GM21717 (cell line): ENCODE results near the gene DDX39B.
"Not testable (repeated sequence)": the region's sequence is repeated elsewhere in the genome, so short reads cannot be mapped to it uniquely, and the experiment has no call there.

Source experiments
- ATAC-seq: cut with Tn5 transposase; IDR thresholded peaks from one replicate; pipeline ENCODE4 v1.9.1; 2021; ENCODE audit warnings: mild to moderate bottlenecking, moderate library complexity; ENCODE audit not compliant: unreplicated experiment

The DDX39B gene

GRCh38 chr6:31529329-31530150 lies 12.3 kb downstream of the DDX39B start:
- no peak for ATAC-seq

GRCh38 chr6:31528821-31529328 lies 12.9 kb downstream of the DDX39B start, which contains the start of gene MCCD1:
Gene MCCD1 (plus strand): TSS chr6:31528962. CDS start chr6:31529015, 53 bp downstream.
- no peak for ATAC-seq

DNA sequence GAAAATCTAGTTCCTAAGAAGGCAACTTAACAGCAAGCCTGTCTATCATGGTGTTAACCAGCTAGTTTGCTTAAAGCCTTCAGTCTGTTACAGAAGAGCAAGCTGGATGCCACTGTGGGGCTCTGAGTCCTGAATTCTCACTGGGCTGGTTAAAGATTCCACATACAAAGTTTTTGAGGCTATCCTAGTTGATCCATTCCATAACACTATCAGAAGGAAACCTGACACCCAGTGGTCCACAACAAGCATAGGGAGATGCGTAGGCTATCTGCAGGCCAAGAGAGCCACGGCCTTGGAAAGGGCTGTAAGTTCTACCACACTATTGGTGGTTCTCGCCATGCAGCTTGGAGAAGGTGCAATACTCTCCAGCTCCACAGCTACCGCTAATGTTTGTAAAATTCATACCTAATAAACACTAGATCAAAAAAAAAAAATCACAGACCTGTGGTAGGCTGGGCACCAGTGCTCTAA lies 13.5 kb downstream of the DDX39B start:
- ATAC-seq, result no peak

DNA sequence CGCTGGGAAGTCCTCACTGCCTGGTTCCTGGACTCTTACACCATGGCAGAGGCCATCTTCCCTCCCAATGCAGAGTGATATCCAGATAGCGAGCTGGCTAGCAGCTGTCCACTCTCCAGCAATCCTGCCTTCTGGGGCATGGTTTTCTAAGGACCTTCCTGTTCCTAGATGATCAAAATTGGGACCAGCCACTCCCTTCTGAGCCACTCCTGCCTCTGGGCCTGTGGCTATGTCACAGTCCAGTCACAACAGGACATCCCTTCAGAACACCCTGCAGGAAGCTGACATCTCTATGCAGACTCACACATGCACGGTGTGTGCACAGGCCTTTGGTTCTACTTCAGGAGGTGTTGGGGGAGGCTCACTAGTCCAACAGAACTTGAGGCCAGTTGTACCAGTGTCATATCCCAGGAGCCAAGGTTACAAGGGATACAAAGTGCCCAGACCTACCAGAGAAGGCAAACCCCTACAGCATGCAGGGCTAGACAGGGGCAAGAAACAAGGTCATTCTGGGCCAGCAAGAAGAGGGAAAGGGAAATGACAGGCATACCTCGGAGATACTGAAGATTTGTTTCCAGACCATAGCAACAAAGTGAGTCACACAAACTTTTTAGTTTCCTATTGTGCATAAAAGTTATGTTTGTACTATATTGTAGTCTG lies 15.7 kb downstream of the DDX39B start:
- ATAC-seq, result no peak

DNA sequence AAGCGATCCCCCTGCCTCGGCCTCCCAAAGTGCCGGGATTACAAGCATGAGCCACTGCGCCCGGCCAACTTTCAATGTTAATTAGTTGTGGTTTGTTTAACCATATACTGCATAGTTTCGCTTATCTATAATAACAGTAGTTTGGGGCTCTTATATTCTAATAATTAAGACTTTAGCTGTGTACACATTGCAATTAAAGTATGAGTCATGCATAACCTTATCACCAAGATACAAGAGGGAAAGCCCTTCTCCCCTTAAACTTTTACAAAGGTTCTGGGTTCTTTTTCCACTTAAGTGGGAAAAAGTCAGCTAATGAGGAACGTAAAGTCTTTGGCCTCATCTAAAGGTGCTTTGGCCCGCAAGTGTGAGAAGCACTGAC lies 16.3 kb downstream of the DDX39B start:
- no peak for ATAC-seq

DNA sequence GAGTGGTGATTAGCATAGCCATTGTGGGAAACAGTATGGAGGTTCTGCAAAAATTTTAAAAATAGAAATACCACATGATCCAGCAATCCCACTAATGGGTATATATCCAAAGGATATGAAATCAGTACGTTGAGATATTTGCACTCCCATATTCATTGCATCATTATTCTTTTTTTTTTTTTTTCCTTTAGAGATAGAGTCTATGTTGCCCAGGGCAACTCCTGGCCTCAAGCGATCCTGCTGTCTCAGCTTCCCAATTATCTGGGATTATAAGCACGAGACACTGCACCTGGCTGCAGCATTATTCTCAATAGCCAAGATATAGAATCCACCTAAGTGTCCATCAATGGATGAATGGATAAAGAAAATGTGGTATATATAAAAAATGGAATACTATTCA lies 20.0 kb downstream of the DDX39B start:
- ATAC-seq, result no peak

DNA sequence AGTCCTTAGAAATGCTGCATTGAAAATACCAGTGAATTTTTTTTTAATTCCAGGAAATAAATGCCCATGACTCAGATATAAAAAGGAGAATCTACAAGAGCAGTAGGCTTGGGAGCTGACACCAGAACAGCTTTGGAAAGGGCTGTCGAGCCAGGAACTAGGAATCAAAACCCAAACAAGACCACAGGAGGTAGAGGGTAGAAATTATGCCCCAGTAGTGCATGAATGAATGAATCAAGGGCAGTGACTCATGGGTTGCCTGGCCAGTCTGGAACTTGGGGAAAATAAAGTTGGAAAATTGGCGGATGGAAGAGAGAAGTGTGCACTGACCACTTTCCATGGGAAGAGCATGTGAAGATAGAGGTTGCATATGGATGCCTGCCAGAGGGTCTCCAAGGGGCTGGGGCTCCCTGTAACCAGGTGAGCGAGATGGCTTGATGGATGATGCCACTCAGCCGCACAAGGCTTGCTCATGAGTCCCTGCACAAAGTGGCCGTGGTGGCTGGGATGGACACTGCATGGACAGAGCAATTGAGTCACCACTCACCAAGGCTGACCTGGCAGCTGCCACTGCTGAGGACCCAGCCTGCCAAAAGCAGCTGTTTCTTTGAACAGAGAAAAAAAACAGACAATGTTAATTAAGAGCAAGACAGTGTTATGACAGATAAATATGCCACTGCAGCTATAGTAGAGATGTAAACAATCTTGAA lies 28.2 kb downstream of the DDX39B start:
- no peak for ATAC-seq

GRCh38 chr6:31510007-31510406 lies 31.8 kb downstream of the DDX39B start:
- ATAC-seq, result no peak

DNA sequence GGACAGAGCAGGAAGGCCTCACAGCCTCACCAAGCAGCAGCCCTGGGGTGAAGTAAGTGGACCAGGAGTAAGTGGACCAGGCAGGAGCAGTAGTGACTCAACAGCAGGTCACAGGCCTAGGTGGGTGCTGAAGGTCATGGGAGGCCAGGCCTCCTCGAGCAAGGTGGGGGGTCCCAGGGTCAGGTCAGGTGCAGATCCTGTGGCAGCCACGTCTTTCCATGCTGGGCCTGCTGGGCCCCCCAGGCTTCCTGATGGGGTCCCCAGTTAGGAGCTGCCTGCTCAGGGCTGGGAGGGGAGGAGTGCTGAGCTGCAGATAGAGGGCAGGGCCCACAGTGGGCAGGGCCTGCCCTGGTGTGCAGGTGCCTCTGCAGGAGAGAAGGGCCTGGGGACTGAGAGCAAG lies 32.8 kb downstream of the DDX39B start:
- not testable (repeated sequence) for ATAC-seq

DNA sequence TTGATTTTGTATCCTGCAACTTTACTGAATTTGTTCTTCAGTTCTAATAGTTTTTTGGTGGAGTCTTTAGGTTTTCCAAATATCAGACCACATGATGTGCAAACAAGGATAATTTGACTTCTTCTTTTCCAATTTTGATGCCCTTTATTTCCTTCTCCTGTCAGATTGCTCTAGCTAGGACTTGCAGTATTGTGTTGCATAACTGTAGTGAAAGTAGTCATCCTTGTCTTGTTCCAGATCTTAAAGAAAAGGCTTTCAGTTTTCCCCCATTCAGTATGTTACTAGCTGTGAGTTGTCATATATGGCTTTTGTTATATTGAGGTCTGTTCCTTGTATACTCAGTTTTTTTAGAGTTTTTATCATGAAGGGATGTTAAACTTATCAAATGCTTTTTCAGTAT lies 39.2 kb downstream of the DDX39B start:
- ATAC-seq, result no peak

- ATAC-seq, result not testable (repeated sequence)
Measured at GRCh38 chr6:31499648-31500047, 42.2 kb downstream of the DDX39B start.

DNA sequence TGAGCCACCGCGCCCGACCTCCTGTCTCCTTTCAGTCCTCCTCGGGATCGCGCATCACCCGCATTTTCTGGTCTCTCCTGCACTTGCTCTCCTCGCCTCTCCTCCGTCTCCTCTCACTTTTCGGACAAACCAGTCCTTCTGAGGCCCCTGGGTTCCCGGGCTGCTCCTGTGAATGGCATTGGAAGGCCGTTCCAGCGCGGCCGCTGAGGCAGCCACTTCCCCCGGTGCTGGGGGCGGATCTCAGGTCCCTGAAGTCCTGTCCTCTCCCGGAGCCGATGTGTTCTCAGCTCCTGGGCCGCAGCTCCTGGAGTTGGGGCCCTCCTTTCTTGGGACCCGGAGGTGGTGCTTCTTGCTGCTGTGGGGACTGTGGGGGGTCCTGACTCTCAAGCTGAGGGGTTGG lies 43.1 kb downstream of the DDX39B start:
- ATAC-seq, result no peak

GRCh38 chr6:31497531-31498476 lies 44.0 kb downstream of the DDX39B start, which contains the start of gene MICB:
Gene MICB (plus strand): TSS chr6:31498145. CDS start chr6:31498194, 49 bp downstream.
- no peak for ATAC-seq

DNA sequence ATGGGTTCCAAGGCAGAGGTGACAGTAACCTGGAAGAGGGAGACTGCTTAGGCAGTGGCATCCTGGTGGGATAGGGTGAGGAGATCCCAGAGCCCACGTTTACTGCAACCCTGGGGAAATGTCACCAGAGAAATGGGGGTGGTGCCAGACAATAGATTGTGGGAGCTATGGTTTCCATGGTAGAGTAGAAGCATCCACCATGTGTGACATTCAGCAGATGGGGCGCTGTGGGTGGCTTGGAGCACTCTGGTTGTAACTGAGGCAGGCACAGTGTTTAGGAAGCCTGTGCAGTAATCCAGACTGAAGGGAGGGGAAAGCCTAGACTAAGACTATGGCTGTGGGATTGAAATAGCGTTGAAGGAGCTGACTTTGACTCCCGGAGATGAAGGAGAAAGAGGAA lies 45.0 kb downstream of the DDX39B start:
- not testable (repeated sequence) for ATAC-seq

GRCh38 chr6:31495580-31495979 lies 46.2 kb downstream of the DDX39B start:
- no peak for ATAC-seq

DNA sequence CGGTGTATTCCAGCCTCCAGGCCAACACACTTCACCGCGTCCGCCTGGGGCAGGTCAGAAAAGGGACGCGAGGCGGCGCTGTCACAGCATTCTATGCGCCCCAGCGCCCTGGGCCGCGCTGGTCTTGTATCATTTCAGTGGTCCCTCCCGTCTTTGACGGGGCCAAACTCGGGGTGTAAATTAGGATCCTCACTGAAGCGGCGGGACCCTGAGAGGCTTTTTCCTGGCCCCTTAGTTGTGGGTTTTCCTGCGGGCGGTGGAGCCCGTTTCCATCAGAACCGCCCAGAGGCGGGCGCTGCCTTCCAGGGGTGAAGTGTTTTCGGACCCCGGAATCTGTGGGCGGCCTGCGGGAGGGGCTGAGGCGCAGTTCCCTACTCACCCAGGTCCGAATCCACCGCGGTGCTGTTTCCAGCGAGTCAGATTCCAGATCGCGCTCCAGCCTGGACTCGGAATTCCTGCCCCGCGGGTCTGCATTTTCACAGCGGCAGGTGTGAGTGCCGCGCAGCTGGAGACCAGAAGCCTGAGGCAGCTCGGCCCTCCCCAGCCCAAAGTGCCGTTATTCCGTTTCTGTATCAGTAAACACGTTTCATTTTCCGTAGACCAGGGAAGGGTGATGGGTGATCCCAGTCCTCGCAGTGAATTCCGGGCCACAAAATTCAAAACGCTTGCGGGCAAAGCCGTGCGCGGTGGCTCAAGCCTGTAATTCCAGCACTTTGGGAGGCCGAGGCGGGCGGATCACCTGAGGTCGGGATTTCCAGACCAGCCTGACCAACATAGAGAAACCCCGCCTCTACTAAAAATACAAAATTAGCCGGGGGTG lies 47.7 kb downstream of the DDX39B start:
- ATAC-seq, result peak; percentile 31

DNA sequence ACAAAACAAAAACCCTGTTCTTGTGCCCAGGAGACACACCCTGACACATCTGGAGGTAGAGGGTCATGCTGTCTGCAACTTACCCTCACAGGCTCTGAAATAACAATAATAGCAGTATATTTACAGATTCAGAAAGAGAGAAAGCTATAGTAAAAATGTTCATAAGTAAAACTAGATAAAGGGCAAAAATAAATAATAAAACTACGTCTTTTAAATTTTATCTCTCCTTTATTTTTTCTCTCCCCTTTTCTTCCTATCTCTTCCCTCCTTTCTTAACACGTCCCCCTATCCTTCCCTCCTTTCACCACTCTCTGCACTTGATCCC lies 48.3 kb downstream of the DDX39B start:
- ATAC-seq, result not testable (repeated sequence)

- ATAC-seq, result no peak
Measured at GRCh38 chr6:31490115-31490873, 51.5 kb downstream of the DDX39B start.

DNA sequence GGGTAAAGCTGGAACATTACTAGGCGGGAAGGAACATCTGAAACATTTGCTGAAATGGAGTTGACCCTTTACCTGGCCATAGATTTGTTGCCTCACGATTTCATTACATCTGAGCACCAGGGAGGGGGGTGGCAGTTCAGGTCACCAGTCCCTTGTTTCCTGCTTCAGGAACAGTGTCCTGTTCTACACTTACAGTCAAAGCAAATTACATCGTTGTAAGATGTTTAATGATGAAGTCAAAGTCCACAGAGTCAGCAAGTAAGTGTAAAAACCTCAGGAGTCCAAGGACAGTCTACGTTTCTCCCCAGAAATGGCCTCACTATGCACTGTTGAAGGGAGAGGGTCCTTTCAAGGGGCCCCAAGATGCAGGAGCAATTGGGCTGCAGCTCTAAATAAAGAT lies 52.7 kb downstream of the DDX39B start:
- no peak for ATAC-seq
